Thoracic aorta (tissue), 2 donors: ENCODE results near the gene FAM209B. TPM values are rescaled to one million over a fixed set of nuclear protein-coding genes. Genes with fewer than 3 reads are reported as not detected.
"Not testable (repeated sequence)": the region's sequence is repeated elsewhere in the genome, so short reads cannot be mapped to it uniquely, and the experiment has no call there.

ENCODE experiments used
- ATAC-seq: fragments of 150-250 bp; one replicate; pipeline ENCODE4 v1.8.0; 2017; ENCODE audit warnings: low read depth; ENCODE audit not compliant: insufficient number of reproducible peaks, low FRiP score
- DNase-seq: peaks from one replicate; pipeline ENCODE4 v3.0.0-alpha.2; 2020; ENCODE audit warnings: low spot score
- H3K27ac ChIP-seq, 2 donors: fragments of 200-600 bp; sonication (generic); 1 replicate in 1 of 2; 2 replicates in 1 of 2; pipeline ENCODE4 v1.5.1; 2016; ENCODE audit warnings: mild to moderate bottlenecking in 2 of 2, moderate library complexity in 2 of 2
- H3K27me3 ChIP-seq: fragments of 200-600 bp; sonication (generic); replicated peaks from 2 replicates; pipeline ENCODE4 v1.6.0; 2016; ENCODE audit warnings: mild to moderate bottlenecking; ENCODE audit not compliant: insufficient read depth
- H3K36me3 ChIP-seq: fragments of 200-600 bp; sonication (generic); one replicate; pipeline ENCODE4 v1.5.1; 2016
- H3K4me1 ChIP-seq, 2 donors: fragments of 200-600 bp; sonication (generic); 1 replicate in 1 of 2; 2 replicates in 1 of 2; pipeline versions ENCODE4 v1.5.1 to v1.6.0; 2016; ENCODE audit warnings: low read depth in 2 of 2, mild to moderate bottlenecking in 1 of 2; ENCODE audit not compliant: control insufficient read depth in 1 of 2
- H3K4me3 ChIP-seq: fragments of 200-600 bp; sonication (generic); 2 replicates; pipeline ENCODE4 v1.5.1; 2016; ENCODE audit warnings: mild to moderate bottlenecking
- H3K9me3 ChIP-seq: fragments of 200-600 bp; sonication (generic); 2 replicates; pipeline ENCODE4 v1.5.1; 2016
- total RNA-seq, 2 donors: library from RNA; depleted of rRNA; stranded (reverse); fragments of >200 nt; gene quantifications; one replicate each; pipeline versions ENCODE4 v1.1.0 to v1.2.3, GENCODE V29; 2016
- TF ChIP-seq, protein P1 (sequence below): fragments of 200-600 bp; sonication (generic); IDR thresholded peaks from one replicate; pipeline ENCODE4 v1.5.1; 2019; ENCODE audit warnings: antibody characterized with exemption

FAM209B gene
- not detected for total RNA-seq

DNA sequence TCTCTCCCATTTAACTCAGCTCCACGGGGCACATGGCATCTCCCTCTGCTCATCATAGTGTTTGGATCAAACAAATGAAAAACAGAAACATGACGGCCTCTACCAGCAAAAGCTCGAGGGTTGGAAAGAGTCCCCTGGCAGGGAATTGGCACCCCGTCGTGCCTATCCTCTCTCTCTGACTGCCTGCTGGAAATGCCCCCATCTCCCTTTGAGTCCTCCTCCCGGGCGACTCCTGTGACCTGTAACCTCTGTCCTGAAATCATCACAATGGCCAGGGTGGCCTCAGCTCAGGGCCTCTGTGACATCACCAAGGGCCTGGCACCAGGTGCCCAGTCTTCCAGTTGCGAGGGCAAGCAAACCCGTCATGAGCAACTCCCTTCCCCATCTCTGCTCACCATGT is at the start of gene FAM209B:
TSS of gene FAM209B (plus strand) at position 301 of the 400 bp plus-strand sequence. CDS start at position 397, 96 bp downstream.
- H3K4me1 ChIP-seq, H3K4me3 ChIP-seq, H3K27ac ChIP-seq, H3K9me3 ChIP-seq, H3K36me3 ChIP-seq, DNase-seq, H3K27me3 ChIP-seq, ATAC-seq: not testable (repeated sequence)

DNA sequence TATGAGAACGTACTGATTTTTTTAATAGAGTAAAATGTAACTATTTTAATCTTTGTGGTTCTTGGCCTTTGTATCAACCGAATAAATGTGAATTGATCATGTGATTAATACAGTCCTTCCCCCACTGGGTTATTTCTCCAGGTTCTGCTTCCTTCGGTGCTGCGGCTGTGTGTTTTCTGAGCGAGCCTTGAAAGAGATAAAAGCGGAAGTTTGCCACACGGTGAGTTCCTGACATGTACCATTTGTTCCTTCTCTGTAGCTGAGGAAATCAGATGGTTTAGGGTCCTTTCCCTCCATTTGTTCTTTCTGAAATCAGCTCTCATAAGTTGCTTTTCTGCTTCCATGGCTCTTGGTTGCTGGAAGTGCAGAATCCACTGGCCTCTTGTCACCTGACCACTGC is 49.1 kb upstream of the FAM209B start:
- H3K36me3 ChIP-seq = peaks cover 39% of the 10 kb centered on the region

GRCh38 chr20:56487216-56487615 is 45.8 kb upstream of the FAM209B start:
- ATAC-seq (no peak), DNase-seq (no peak)
- Histone ChIP-seq H3K4me3 (no peak overlapping the region), H3K27ac (no peak overlapping the region), H3K36me3 (peaks cover 19% of the 10 kb centered on the region), H3K4me1 (no peaks in the 10 kb centered on the region), H3K9me3 (no peaks in the 10 kb centered on the region), H3K27me3 (no peaks in the 10 kb centered on the region)
- TF ChIP-seq, protein P1, sequence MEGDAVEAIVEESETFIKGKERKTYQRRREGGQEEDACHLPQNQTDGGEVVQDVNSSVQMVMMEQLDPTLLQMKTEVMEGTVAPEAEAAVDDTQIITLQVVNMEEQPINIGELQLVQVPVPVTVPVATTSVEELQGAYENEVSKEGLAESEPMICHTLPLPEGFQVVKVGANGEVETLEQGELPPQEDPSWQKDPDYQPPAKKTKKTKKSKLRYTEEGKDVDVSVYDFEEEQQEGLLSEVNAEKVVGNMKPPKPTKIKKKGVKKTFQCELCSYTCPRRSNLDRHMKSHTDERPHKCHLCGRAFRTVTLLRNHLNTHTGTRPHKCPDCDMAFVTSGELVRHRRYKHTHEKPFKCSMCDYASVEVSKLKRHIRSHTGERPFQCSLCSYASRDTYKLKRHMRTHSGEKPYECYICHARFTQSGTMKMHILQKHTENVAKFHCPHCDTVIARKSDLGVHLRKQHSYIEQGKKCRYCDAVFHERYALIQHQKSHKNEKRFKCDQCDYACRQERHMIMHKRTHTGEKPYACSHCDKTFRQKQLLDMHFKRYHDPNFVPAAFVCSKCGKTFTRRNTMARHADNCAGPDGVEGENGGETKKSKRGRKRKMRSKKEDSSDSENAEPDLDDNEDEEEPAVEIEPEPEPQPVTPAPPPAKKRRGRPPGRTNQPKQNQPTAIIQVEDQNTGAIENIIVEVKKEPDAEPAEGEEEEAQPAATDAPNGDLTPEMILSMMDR = no peak

More for the DNA sequence above, 49.1 kb upstream of the FAM209B start:
- no peak for DNase-seq
- no peak overlapping the region for H3K4me3 ChIP-seq
- no peak for ATAC-seq
- no peak overlapping the region for H3K27ac ChIP-seq
- H3K9me3 ChIP-seq = no peaks in the 10 kb centered on the region
- H3K27me3 ChIP-seq = no peaks in the 10 kb centered on the region
- TF ChIP-seq, protein P1 = no peak
- no peaks in the 10 kb centered on the region for H3K4me1 ChIP-seq

DNA sequence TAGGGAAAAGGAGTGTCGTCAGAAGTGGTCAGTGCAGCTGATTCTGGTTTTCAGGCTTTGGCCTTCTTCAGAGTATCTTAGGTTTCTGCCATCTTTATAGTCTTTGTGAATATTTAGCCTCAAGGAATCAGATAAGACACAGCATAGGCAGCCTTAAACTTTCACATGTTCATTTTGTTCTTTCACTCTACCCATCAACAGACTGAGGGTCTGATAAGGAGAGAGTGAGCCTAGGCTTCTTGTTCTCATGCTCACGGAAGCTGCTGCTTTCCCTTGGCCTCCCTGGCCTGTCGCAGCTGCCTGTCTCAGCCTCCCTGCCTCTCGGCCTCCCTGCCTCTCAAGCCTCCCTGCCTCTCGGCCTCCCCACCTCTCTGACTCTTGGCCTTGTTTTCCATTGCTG is 44.5 kb upstream of the FAM209B start:
- no peak for ATAC-seq
- peaks cover 18% of the 10 kb centered on the region for H3K36me3 ChIP-seq

DNA sequence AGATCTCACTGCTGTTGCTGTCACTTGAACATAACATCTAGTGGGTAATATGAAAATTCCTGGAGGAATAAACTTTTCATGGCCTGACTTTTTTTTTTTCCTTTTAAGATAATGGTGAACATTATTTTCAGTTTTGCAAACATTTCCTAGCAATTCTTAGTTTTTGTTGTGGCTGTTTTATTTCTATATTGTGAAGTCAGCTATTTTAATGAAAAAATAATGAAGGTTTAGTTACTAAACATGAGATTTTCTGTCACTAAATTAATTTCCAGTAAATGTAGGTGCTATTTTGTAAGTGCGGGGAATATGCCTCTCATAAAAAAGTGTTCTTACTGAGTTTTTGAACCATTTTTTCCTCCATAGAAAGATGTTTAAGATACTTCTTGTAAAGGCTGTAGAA is 31.9 kb upstream of the FAM209B start:
- Histone ChIP-seq H3K4me1 (no peaks in the 10 kb centered on the region), H3K4me3 (no peak overlapping the region), H3K9me3 (no peaks in the 10 kb centered on the region), H3K27ac (no peak overlapping the region), H3K27me3 (no peaks in the 10 kb centered on the region), H3K36me3 (no peaks in the 10 kb centered on the region)
- ATAC-seq (no peak), DNase-seq (no peak)
- TF ChIP-seq, protein P1 = no peak

More for the DNA sequence above, 44.5 kb upstream of the FAM209B start:
- TF ChIP-seq, protein P1 = no peak
- Histone ChIP-seq H3K4me3 (no peak overlapping the region), H3K4me1 (no peaks in the 10 kb centered on the region), H3K27ac (no peak overlapping the region), H3K27me3 (no peaks in the 10 kb centered on the region), H3K9me3 (no peaks in the 10 kb centered on the region)
- no peak for DNase-seq

DNA sequence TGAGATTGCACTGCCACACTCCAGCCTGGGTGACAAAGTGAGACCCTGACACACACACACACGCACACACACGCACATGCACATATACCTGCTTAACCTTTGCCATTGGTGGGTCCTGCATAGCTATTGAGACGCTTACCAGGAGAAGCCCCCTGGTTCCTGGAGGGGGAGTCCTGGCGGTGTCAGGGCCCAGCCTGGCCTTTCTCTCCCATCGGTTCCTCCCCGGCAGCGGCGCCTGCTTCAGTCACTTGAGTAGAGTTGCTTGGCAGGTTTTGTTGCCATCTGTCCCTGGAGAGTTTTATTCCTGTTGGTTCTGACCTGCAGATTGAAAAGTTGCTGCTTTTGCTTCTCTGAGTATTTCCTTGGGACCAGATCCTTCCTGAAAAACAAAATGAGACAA is 29.1 kb upstream of the FAM209B start:
- TF ChIP-seq, protein P1 = no peak
- ATAC-seq (no peak), DNase-seq (no peak)
- Histone ChIP-seq H3K27me3 (no peaks in the 10 kb centered on the region), H3K9me3 (no peaks in the 10 kb centered on the region), H3K4me3 (no peak overlapping the region), H3K4me1 (no peaks in the 10 kb centered on the region), H3K27ac (no peak overlapping the region), H3K36me3 (no peaks in the 10 kb centered on the region)
